Right cardiac atrium (tissue), 5 donors: ENCODE data around the gene SYNJ2. TPM values are rescaled to one million over a fixed set of nuclear protein-coding genes. Genes with fewer than 3 reads are reported as not detected.

ENCODE experiments used
- ATAC-seq, 2 donors: fragments of 200-7000 bp; cut with Tn5 transposase; one replicate each; pipeline versions ENCODE4 v1.8.0 to v1.9.1; 2020; ENCODE audit warnings: moderate library complexity in 2 of 2, mild to moderate bottlenecking in 1 of 2
- DNase-seq, 3 donors: peaks; one replicate each; pipeline ENCODE4 v3.0.0-alpha.2; 2020
- H3K27ac ChIP-seq: one replicate; pipeline ENCODE4 v1.5.1; 2013; ENCODE audit warnings: mild to moderate bottlenecking, low read length, control low read depth, moderate library complexity
- H3K27me3 ChIP-seq: one replicate; pipeline ENCODE4 v1.6.1; 2013; ENCODE audit not compliant: control insufficient read depth, insufficient read depth
- H3K4me1 ChIP-seq: one replicate; pipeline ENCODE4 v1.6.1; 2013; ENCODE audit warnings: low read length; ENCODE audit not compliant: control insufficient read depth, insufficient read depth
- H3K4me3 ChIP-seq: one replicate; pipeline ENCODE4 v1.5.1; 2013; ENCODE audit warnings: low read length, control low read depth
- H3K9me3 ChIP-seq: one replicate; pipeline ENCODE4 v1.6.1; 2013; ENCODE audit warnings: low read length; ENCODE audit not compliant: control insufficient read depth
- WGBS: extraction: QIAGEN DNeasy Blood & Tissue Kit; methylation state at CpG from one replicate; pipeline ENCODE4 v1.1.7; 2013; 5-methylcytosine and 5-hydroxymethylcytosine counted together
- intact Hi-C, 4 donors: fragments of 100-400 bp; cut with DNase I; formaldehyde crosslinking; loops; one replicate each; pipeline versions ENCODE4 v1.11.0 to v1.14.0; 2022 to 2023
- polyA plus RNA-seq: library from polyadenylated mRNA; stranded (reverse); fragments of 200-250 nt; gene quantifications from one replicate; pipeline ENCODE4 v1.2.3, GENCODE V29; 2013
- total RNA-seq, 4 donors: library from RNA; stranded (reverse); fragmentation: NEBNext Ultra II Directional; extraction: Animal tissue kit (Norgen Biotek cat#: 25700); gene quantifications; one replicate each; pipeline ENCODE4 v1.2.1, GENCODE V29; 2021
- donor health status: healthy with polysubstance abuse.
- donor health status: DM: no; HTN: yes; CAD: no.
- donor health status: DM: no; HTN: no; CAD: no.
- donor health status: DM: no; HTN: yes; CAD: no; lungs with severe emphysema.
- donor health status: DM: yes; HTN: yes; CAD: no.

SYNJ2 gene
- total and polyA plus RNA-seq, 5 donors, result 9.5 to 26.3 (median 19.6) TPM

DNA sequence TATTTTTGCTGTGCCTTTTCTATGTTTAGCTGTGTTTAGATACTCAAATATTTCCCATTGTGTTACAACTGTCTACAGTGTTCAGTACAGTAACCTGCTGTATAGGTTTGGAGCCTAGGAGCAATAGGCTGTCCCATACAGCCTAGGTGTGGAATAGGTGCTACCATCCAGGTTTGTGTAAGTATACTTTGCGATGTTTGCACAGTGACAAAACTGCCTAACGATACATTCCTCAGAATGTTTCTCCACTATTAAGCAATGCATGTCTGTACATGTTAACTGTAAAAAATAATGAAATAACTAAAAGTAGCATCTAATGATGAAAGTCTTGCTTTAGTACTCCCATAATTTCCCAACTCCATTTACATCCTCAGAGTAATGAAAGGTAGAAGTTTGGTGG lies 140.4 kb downstream of the SYNJ2 start:
- H3K4me3 ChIP-seq, result no peak overlapping the region
- ATAC-seq (no peak), DNase-seq (no peak)
- H3K9me3 ChIP-seq, result no peaks in the 10 kb centered on the region
- intact Hi-C loops, result no loop called here
- no peak overlapping the region for H3K27ac ChIP-seq
- no peaks in the 10 kb centered on the region for H3K27me3 ChIP-seq
- 93% methylated on average over 2 of the region's 2 CpGs for WGBS
- H3K4me1 ChIP-seq, result no peaks in the 10 kb centered on the region

DNA sequence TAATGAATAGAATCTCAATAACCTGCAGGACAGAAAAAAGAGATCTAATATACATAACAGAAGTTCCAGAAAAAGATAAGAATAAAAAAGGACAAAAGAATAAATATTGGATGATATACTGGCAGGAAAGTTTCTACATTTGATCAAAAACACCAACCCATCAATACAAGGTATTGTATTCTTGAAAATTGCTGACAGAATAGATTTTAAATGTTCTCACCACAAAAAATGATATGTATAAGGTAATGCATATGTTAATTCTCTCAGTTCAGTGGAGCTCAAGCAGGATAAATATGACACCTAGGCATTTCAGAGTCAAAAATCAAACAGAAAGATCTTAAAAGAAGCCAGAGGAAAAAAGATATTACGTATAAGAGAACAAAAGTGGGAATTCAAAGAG lies 142.6 kb downstream of the SYNJ2 start:
- no peaks in the 10 kb centered on the region for H3K9me3 ChIP-seq
- 100% methylated on average over 1 of the region's 1 CpG for WGBS
- no peak overlapping the region for H3K4me3 ChIP-seq
- H3K4me1 ChIP-seq, result no peaks in the 10 kb centered on the region
- no peak overlapping the region for H3K27ac ChIP-seq
- ATAC-seq, result no peak
- no peak for DNase-seq
- no peaks in the 10 kb centered on the region for H3K27me3 ChIP-seq
- intact Hi-C loops, result no loop called here

DNA sequence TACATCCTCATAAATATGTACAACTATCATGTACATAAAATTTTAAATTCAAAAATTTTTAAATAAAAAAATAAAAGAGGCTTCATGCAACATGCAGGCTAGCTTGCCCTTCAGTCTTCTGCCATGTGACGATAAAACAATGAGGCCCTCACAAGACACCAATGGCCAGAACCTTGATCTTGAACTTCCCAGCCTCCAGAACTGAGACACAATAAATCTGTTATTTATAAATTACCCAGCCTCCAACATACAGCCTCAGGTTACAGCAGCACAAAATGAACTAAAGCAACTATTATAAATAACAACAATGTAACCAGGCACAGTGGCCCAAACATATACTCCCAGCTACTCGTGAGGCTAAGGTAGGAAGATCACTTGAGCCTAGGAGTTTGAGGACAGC lies 143.6 kb downstream of the SYNJ2 start:
- intact Hi-C loops, result no loop called here
- ATAC-seq, result no peak
- Histone ChIP-seq H3K9me3 (no peaks in the 10 kb centered on the region), H3K4me1 (no peaks in the 10 kb centered on the region), H3K4me3 (no peak overlapping the region), H3K27ac (no peak overlapping the region), H3K27me3 (no peaks in the 10 kb centered on the region)
- 95% methylated on average over 2 of the region's 2 CpGs for WGBS
- DNase-seq, result no peak

DNA sequence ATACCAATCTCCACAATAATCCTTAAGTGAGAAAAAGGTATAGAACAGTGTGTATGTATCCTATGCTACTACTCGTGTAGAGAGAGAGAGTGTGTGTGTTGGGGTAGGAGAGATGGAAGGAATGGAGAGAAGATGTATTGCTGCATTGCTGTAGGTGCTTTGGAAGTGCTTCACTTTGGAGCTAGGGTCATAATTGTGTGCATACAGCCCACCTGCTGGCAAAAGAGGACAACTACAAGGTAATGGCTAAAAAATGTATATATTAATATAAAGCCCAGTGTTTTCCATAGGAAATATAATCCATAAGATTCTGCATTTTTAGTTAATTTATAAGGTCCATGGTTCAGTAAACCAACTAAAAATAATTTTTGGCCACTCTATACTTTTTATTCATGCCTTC lies 150.3 kb downstream of the SYNJ2 start:
- no peaks in the 10 kb centered on the region for H3K27me3 ChIP-seq
- DNase-seq (no peak), ATAC-seq (no peak)
- 54% methylated on average over 1 of the region's 1 CpG for WGBS
- intact Hi-C loops, result no loop called here
- H3K27ac ChIP-seq, result no peak overlapping the region
- no peaks in the 10 kb centered on the region for H3K4me1 ChIP-seq
- no peak overlapping the region for H3K4me3 ChIP-seq
- H3K9me3 ChIP-seq, result no peaks in the 10 kb centered on the region

DNA sequence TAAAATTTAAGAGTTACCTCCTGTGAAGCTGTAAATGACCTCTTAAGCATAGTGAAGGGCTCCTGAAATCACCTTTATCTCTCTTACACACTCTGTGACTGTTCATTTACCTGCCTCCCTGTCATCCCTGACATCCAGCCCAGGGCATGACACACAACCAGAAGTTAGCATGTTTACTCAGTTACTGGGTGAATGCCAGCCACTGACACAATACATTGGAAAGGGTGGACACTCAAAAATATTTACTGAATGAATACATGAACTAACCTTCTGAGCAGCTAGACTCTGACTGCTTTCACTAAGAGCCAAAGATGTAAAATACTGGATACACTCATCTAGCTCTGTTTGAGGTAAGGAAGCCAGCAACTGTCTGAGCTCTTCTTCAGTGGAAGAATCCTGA lies 161.1 kb downstream of the SYNJ2 start:
- H3K27ac ChIP-seq, result no peak overlapping the region
- no peak overlapping the region for H3K4me3 ChIP-seq
- intact Hi-C loops, result no loop called here
- DNase-seq (peak in 1 of 3 donors; percentile 18), ATAC-seq (no peak)
- no peaks in the 10 kb centered on the region for H3K9me3 ChIP-seq
- no peaks in the 10 kb centered on the region for H3K27me3 ChIP-seq
- no peaks in the 10 kb centered on the region for H3K4me1 ChIP-seq

- no peaks in the 10 kb centered on the region for H3K27me3 ChIP-seq
- intact Hi-C loops, result no loop called here
- H3K4me3 ChIP-seq, result no peak overlapping the region
- ATAC-seq (no peak), DNase-seq (no peak)
- H3K4me1 ChIP-seq, result no peaks in the 10 kb centered on the region
- no peaks in the 10 kb centered on the region for H3K9me3 ChIP-seq
- 53% methylated on average over 1 of the region's 1 CpG for WGBS
- no peak overlapping the region for H3K27ac ChIP-seq
These were observed 162.0 kb downstream of the SYNJ2 start for GRCh38 chr6:158143700-158144099.

Other genes starting within 250 kb of the SYNJ2 start
- gene SNX9, start 158.6 kb upstream of the SYNJ2 start, total RNA-seq, result 10 to 100 TPM; 33.0 to 41.9 (median 38.7) TPM
- gene SNX9, start 158.6 kb upstream of the SYNJ2 start, polyA plus RNA-seq, result 24.1 TPM
- gene SERAC1, start 186.4 kb downstream of the SYNJ2 start, total RNA-seq, result 1 to 10 TPM; 4.5 to 7.0 (median 5.7) TPM
- 3.1 TPM for gene SERAC1, start 186.4 kb downstream of the SYNJ2 start, polyA plus RNA-seq
- gene GTF2H5, start 186.5 kb downstream of the SYNJ2 start, total RNA-seq, result 10 to 100 TPM; 22.4 to 33.2 (median 27.3) TPM
- 11.7 TPM for gene GTF2H5, start 186.5 kb downstream of the SYNJ2 start, polyA plus RNA-seq